GM18868 (cell line): ENCODE measurements around the gene LTBP2.

Experiments
- ATAC-seq: cut with Tn5 transposase; IDR thresholded peaks from one replicate; pipeline ENCODE4 v1.9.1; 2021; ENCODE audit warnings: mild to moderate bottlenecking, moderate library complexity; ENCODE audit not compliant: unreplicated experiment

Gene LTBP2

DNA sequence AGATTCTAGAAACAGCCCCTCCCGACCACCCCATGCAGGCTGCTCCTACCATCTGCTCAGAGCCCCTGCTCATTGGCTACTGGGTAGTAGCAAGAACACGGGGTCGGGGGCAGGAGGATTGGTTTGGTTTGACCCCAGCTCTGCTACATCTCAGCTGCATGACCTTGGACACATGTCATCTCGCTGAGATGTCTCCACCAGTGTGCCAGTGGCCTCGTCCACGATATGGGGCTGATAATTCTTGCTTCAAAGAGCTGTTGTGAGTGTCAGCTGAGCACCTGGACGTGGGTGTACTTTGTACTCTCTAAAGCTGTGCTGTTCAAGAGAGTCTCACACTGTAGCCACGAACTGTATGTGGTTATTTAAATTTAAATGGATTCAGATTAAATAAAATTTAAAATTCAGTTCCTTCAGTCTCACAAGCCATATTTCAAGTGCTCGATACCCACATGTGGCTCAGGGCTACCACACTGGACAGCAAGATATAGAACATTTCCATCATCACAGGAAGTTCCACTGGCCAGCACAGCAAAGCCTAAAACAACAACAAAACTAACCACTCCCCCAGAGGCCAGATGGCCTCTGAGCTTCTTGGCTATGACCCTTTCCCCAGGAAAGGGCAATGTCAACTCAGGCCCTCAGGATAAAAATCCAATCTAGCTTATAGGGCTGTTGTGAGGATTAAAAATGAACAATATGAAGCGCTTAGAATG lies 18.6 kb downstream of the LTBP2 start:
- no peak for ATAC-seq

DNA sequence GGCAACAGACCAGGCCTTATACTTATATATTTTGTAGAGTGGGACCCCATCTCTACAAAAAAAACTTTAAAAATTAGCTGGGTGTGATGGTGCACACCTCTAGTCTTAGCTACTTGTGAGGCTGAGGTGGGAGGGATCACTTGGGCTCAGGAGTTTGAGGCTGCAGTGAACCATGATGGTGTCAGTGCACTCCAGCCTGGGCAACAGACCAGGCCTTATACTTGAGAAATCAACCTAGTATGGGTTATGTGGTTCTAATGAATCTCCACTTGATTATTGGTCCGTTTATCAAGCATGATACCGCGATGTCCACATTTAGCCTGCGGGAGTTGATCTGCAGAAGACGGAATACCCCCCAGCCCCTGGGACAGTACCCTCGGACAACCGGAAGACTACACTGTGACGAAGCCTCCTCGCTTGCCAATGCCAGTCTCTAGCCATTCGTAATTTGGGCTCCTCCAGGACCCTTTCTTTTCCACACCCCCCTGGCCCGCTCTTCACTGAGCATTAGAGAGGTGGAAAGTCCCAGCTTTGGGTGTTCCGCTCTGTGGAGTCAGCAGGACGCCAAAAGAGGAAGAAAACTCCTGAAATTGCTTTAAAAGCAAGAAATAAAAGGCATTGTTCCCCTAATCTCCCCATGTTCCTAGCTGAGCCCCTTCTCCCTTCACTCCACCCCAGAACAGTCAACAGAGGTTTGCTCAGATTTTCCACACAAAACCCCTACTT lies 19.4 kb downstream of the LTBP2 start:
- ATAC-seq = no peak

DNA sequence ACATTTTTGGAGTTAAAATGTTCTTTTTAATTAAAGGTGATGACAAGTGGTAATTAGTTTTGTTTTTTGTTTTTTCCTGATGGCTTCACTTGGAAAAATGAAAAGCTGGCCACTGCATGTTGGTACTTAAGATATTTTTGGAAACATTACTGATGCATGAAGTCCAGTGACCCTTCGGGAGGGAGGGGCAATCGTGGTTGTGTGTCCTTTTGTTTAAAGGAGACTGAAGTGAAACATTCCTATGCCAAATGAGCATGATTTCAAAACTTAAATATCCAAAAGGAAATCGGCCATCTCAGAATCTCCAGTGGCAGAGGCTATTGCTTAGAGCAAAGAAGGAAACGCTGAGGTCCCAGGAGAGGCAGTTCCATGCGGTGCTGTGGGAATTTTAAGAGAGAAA lies 20.1 kb downstream of the LTBP2 start:
- ATAC-seq = no peak

DNA sequence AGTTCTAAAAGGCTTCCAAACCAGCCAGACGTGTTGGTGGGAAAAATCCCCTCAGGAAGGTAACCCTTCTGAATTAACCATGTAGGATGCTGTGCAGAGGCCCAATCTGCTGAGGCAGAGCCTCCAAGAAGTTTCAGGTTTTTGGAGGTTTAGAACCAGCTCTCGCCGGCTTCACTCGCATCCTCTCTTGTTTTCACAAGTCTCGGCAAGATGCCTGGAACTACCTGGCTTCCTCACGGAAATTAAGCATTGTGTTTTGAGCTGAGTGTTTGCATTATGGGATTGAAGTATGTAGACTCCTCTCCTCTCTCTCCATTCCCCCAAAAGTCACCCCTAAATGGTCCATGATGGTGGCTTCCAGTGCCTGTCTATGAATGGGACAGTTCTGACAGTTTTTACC lies 20.6 kb downstream of the LTBP2 start:
- ATAC-seq = no peak

DNA sequence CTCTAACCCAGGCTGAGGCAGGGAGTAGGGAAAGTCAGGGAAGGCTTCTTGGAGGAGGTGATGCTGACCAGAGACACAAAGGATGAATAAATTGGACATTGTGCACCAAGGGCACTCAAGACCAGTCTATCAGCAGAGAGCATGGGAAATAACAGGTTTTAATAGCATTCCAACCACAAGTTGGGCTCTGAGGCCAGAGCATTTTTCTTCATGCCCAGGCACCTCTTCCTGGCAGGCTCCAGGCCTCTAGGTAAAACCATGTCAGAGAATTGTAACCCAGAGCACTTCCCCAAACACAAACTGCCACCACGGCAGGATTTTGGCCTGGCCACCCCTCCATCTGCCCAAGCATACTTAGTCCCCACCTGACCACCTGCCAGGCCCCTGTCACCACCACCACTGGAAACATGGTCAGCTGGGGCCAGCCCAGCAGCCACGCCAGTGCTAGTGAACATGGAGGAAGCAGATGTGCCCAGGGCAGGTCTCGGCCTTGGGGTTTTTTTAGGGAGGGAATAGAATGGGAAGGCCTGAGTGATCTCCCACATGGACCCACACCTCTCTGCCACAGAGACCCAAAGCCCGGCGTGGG lies 22.7 kb downstream of the LTBP2 start:
- ATAC-seq = no peak

DNA sequence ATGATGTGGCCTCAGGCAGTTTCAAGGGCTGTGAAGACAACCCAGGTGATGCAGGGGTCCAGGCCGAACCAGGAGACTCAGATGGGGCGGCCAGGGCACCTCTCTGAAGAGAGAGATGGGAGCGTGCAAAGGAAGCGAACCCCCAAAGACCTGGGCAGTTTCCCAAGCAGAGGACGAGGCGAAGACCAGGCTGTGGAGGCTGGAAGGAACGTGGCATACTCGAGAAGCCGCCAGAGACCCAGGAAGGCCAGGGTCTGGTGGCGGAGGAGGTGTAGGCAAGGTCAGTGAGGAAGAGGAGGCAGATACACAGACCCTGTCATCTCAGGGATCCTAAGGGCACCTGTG lies 24.7 kb downstream of the LTBP2 start:
- ATAC-seq = no peak

DNA sequence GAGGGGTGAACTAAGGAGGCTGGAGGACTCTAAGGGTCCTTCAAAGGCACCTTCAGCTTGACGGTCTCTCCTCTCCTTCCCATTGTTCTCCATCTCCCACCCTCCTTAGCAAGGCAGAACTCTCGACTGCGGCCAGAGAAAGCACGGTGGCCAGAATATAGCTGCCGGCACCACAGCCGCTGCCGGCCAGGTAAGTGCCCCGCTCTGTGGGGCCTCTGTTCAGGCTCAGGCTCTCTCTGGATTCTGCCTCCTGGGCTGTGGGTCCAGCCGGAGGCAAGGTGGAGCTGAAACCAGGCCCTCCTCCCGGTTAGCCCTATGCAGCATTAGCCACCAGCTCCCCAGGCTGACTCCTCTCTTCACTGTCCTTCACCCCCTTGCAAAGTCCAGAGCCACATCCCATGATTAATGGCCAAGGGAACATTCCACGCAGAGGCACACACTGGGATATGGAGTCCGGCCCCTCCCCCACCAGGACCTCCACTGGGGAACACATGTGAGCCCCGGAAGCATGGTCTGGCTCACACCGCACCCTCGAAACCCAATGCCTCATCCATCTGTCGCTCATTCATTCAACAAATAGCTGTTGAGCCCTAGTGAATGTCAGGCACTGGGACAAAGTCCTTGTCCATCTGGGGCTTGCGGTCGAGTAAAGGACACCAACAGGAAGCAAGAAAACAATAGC lies 25.2 kb downstream of the LTBP2 start:
- ATAC-seq = no peak

DNA sequence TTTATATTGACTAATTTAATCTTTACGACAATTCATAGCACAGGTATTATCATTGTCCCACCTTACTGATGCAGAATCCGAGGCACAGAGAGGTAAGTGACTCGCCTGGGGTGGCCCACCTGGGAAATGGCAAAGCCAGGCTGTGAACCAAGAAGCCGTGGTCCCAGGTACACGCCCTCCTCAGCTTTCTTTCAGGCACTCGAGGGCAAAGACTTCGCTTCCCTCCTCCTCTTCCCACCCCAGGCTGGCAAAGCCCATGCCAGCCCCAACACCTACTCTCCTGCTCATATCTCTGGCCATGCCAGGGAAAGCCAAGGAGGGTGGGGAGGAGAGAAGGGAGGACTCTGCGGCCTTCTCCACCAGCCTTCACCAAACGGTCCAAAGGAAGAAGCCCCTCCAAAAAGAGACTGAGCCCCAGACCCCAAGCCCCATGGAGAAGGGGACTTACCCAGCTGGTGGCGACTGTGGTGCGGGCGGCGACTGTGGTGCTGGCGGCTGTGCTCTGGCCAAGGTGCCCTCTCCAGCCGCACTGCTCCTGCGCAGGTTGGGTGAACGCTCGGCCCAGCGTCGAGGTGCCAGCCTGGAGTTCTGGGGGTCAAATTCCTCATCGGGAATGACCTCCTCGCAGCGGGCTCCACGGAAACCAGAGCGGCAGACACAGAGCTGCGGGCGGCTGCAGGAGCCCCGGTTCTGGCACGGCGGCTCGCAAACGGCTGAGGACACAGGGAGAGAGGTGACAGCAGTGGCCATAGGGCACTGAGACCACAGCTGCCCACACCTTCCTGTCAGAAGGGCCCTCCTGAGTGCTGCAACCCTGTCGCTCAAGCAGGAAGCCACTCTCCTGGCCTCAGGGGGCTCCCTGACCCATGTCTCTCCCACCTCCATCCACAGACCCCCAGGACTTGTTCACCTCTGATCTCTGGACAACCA lies 26.4 kb downstream of the LTBP2 start:
- ATAC-seq = no peak

DNA sequence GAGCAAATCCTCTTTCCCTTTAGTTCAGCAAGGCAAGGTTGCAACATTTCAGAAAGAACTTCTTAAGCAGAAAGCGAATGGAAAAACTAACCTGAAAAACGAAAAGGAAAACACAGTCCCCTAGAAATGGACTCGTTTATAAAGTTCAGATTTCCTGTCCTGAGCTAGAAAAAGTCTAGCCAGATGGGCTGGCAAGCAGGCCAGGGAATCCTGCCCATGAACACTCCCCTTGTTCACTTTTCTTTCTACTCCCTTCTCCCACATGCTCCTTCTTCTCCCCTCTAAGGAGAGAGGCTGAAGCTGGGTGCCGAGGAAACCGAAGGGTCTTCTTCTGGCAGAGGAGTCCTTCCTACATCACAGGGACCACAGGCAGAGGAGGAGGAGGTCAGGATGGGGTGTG lies 27.1 kb downstream of the LTBP2 start:
- ATAC-seq = no peak

DNA sequence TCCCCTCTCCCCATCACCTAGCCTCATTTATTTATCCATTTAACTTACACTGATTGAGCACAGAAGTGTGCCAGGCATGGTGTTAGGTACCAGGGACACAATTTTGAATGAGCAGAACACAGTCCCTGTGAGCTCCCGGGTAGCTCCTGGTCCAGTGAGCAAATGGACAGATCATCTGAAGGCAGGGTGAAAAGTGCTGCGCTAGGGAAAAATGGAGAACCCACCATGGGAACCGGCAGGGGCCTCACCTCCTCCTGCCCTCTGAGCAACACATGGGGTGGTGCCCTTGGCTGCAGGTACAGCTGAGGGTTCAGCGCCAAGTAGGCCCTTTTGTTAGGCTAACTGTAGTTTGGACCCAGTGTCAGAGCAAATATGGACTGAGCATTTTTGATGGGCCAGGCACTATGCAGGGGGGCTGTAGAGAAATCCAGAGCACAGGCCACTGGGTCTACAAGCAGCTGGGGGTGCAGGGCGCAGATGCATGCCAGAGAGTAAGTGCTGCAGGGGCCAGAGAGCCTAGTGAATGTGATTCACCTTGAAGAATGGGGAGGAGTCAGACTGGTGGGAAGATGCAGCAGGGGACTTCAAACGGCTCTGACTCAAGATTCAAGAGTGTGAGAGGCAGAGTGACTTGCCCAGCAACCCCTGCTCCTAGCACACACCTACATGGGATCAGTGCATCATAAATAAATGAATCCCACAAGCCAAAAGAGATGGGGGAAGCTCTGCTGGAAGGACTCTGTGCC lies 28.2 kb downstream of the LTBP2 start:
- ATAC-seq = no peak

DNA sequence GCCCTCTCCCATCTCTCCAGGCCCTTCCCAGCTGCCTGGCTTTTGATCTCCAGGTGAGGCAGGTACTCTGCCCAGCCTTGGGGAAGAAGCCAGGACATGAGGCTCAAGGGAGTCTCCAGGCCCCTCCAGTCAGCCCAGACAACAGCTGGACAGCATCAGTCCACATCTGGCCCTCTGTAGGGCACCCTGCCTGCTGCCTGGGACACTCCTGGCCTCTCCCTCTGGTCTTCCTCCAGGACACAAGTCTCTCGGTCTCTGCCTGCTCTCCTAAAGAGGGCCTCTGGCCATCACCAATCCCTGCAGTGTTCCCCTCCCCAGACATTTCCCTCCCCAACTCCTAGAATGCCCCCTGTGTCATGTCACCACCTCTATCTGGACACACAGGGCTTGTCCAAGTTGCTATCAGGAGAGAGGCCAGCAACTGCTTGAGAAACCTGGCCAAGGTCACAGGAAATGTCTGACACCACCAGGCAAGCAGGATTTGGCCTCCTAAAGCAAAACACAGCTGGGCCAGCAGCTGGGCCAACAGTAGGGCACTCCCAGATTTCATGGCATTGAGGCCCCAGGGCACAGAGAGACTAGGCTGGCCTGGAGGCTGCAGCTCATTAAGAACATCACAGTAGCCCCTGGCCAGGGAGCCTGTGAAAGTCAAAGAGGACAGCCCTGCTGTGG lies 29.0 kb downstream of the LTBP2 start:
- ATAC-seq = no peak

DNA sequence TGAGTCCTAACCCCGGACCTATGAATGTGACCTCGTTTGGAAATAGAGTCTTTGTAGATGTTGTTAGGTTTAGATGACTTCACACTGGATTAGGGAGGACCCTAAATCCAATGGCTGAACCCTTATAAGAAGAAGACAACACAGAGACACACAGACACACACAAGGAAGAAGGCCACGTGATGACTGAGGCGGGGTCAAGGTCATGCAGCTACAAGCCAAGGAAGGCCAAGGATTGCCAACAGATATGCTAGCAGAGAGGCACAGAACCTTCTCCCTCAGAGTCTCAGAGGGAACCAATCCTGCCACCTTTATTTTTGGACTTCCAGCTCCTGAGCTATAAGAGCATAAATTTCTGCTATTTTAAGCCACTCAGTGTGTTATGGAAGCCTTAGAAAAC lies 31.8 kb downstream of the LTBP2 start:
- no peak for ATAC-seq

DNA sequence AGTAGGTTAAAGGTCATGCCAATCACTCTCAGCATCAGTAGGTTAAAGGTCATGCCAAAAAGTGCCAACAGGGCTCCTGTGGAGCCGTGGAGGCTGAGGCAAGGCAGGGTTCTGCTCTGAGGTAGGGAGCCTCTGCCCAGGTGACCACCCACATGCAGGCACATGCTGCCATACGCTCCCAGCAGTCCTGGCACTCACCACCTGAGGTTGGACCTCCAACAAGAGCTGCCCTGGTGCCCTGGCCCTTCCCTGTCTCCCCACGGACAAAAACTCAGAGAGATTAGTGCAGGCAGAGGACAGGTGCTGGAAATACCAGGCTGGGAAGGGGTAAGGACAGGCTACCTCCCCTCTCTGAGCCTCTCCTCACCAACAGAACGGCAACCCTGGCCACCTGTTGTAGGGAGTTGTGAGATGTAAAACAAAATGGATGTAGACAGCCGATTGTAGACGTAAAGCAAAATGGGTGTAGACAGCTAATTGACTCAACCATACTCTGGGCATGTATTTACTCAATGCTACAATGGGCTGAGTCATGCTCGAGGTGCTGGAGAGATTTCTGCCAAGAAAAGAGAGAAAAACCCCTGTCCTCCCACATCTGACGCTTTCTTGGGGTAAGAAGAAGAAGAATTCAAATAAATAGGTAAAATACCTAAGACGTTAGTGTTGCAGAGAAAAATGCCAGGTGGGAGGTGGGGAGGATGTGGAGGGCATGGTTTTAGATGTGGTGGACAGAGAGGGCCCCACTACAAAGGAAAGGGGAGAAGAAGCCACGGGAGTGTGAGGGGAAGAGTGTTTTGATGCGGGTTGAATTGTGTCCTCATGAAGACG lies 32.4 kb downstream of the LTBP2 start:
- ATAC-seq = no peak

DNA sequence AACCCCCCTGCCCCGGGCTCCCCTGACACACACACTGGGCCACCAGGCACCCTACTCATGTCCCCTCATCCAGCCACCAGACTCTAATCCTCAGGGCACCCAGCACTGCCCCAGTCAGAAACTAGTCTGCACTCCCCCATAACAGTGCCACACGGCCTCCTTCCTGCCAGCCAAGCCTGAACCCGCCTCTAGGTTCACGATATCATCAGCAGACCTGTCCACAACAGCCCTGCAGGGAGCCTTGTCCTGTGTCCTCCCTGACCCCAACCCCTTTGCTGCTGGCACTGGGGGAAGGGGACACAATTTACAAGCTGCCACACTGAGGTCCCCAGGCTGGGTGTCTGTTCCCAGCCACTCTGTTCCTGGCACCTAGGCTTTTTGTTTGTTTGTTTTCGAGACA lies 33.6 kb downstream of the LTBP2 start:
- ATAC-seq = no peak

DNA sequence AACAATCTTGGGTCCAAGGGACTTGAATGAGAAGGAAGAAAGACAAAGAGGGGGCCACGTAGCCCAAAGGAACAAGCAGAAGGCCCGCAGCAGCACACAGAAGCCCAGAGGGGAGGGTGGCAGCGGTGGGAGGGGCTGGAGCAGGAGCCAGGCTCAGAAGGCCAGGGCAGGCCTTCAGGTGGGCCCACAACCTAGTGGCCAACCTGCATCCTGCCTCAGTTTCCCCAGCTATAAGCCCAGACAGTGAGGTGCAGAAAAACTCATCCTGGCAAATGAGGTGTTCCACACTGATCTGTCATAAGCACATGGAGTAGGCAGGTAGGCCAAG lies 34.1 kb downstream of the LTBP2 start:
- ATAC-seq = no peak

DNA sequence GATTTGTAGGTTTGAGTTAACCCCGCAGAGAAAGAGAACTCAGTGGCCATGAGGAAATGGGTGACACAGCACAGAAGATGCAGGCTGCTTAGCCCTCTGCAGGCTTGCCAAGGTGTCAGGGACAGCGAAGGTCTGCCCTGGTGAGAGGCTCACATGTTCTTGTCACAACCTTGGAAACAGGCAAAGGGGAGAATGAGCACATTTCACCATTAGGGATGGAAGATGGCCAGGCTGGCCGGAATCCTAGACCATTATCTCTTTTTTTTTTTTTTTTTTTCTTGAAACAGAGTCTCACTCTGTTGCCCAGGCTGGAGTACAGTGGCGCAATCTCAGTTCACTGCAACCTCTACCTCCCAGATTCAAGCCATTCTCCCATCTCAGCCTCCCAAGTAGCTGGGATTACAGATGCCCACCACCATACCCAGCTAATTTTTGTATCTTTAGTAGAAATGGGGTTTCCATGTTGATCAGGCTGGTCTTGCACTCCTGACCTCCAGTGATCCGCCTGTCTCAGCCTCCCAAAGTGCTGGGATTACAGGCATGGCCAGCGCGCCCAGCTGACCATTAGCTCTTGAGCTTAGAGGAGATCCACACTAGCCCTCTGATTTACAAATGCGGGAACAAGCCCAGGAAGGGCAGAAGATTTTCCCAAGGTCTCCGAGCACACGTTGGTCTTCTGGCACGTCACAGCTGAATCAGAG lies 34.6 kb downstream of the LTBP2 start:
- ATAC-seq = no peak

DNA sequence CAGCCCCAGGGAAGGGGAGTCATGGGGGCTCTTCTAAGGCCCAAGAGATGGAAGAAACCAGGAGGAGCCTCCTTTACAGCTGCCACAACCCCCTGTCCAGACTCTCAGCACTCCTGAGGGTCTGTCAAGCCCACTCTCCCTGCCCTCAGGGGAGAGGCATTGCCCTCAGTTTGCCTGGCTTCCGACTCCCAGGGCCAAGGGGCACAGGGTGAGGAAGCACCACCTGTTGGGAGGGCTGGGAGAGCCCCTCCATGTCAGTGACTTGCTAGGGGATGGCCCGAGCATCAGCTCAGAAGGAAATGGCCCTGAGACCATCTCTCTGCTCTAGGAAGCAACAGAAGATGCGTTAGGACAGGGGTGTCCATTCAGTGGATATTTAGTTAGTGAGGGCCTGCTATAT lies 36.1 kb downstream of the LTBP2 start:
- ATAC-seq = no peak

DNA sequence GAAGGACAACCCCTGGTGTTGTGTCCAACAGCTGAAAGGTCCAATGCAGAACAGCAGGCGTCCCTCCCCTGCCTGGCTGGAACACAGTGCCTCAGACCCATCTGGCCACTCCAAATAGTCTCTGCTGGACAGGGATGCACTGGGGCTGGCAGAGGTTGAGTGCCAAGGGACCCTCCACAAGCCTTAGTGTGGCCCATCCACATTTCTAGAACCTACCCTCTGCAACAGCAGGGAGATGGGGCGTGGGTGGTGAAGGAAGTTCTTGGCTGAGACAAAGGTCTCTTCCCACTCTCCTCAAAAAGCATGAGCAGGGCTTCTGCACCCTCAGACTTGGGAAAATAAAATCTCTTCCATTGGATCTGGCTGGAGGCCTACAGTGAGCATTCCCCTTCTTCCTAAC lies 36.5 kb downstream of the LTBP2 start:
- ATAC-seq = no peak
